Fibroblast of lung (primary cell): ENCODE results near the gene MED17. TPM values are rescaled to one million over a fixed set of nuclear protein-coding genes. Genes with fewer than 3 reads are reported as not detected.
A peak's percentile ranks its signal among the peaks of the same experiment; 100 is the strongest.

Source experiments
- DNase-seq, 2 donors: peaks; one replicate each; pipeline versions ENCODE4 v3.0.0 to v3.0.0-alpha.2; 2010; ENCODE audit warnings: low read depth in 2 of 2
- H2AFZ ChIP-seq: 2 replicates; pipeline ENCODE4 v1.5.1; 2012; ENCODE audit warnings: low read length, control low read depth, inconsistent platforms
- H3K27ac ChIP-seq: 2 replicates; pipeline ENCODE4 v1.5.1; 2011; ENCODE audit warnings: low read length, control low read depth; ENCODE audit not compliant: insufficient read depth
- H3K27me3 ChIP-seq: 2 replicates; pipeline ENCODE4 v1.5.1; 2011; ENCODE audit warnings: mild to moderate bottlenecking, low read length; ENCODE audit not compliant: control insufficient read depth, insufficient read depth
- H3K36me3 ChIP-seq: 2 replicates; pipeline ENCODE4 v1.5.1; 2011; ENCODE audit warnings: low read length; ENCODE audit not compliant: control insufficient read depth, insufficient read depth
- H3K4me1 ChIP-seq: 2 replicates; pipeline ENCODE4 v1.5.1; 2011; ENCODE audit warnings: low read length; ENCODE audit not compliant: control insufficient read depth, insufficient read depth; ENCODE audit errors: extremely low read depth
- H3K4me2 ChIP-seq: 2 replicates; pipeline ENCODE4 v1.5.1; 2011; ENCODE audit warnings: low read length, control low read depth; ENCODE audit not compliant: insufficient read depth; ENCODE audit errors: extremely low read depth
- H3K4me3 ChIP-seq, 4 experiments: fragments of 200-600 bp in 1 of 4; sonication (generic) in 1 of 4; replicated peaks in 1 of 4; 2 replicates each; pipeline ENCODE4 v1.5.1; 2011 to 2016; ENCODE audit warnings: low read length in 4 of 4, low read depth in 3 of 4, mild to moderate bottlenecking in 3 of 4, control low read depth in 2 of 4, inconsistent platforms in 1 of 4, mixed read lengths in 1 of 4; ENCODE audit not compliant: insufficient read depth in 1 of 4; ENCODE audit errors: control extremely low read depth in 1 of 4
- H3K79me2 ChIP-seq: 2 replicates; pipeline ENCODE4 v1.5.1; 2012; ENCODE audit warnings: mild to moderate bottlenecking, low read length, inconsistent platforms; ENCODE audit not compliant: control insufficient read depth, insufficient read depth
- H3K9ac ChIP-seq: 2 replicates; pipeline ENCODE4 v1.5.1; 2011; ENCODE audit warnings: mild to moderate bottlenecking, low read length, control low read depth; ENCODE audit not compliant: insufficient read depth
- H3K9me3 ChIP-seq: 2 replicates; pipeline ENCODE4 v1.5.1; 2012; ENCODE audit warnings: low read depth, low read length; ENCODE audit not compliant: control insufficient read depth, insufficient read depth
- H4K20me1 ChIP-seq: 2 replicates; pipeline ENCODE4 v1.5.1; 2011; ENCODE audit warnings: low read length; ENCODE audit not compliant: control insufficient read depth, insufficient read depth; ENCODE audit errors: extremely low read depth
- EZH2 ChIP-seq: IDR thresholded peaks from 2 replicates; pipeline ENCODE4 v1.5.1; 2012; ENCODE audit warnings: low read length, control low read depth, mild to moderate bottlenecking; ENCODE audit errors: missing control alignments
- polyA plus RNA-seq, 2 donors: library from polyadenylated mRNA; depleted of rRNA in 1 of 2; stranded (reverse) in 1 of 2; unstranded in 1 of 2; fragments of >200 nt; gene quantifications; 2 replicates each; pipeline ENCODE4 v1.2.1, GENCODE V29; 2011 to 2012; ENCODE audit warnings: missing spikeins in 1 of 2
- total RNA-seq: library from RNA; depleted of rRNA; stranded (reverse); fragments of >200 nt; gene quantifications from 2 replicates; pipeline ENCODE4 v1.2.1, GENCODE V29; 2014
- TF ChIP-seq, protein P1 (sequence below), 2 donors: IDR thresholded peaks in 1 of 2; conservative IDR thresholded peaks in 1 of 2; 1 replicate in 1 of 2; 2 replicates in 1 of 2; pipeline ENCODE4 v1.5.1; 2011 to 2012; ENCODE audit warnings: low read length in 2 of 2, control low read depth in 1 of 2, inconsistent platforms in 1 of 2, low read depth in 1 of 2, mild to moderate bottlenecking in 1 of 2

MED17 gene
- total and polyA plus RNA-seq, 2 donors (not counting 1 experiment from before 2014, with no cell fraction given) = 24.1 to 25.6 TPM

DNA sequence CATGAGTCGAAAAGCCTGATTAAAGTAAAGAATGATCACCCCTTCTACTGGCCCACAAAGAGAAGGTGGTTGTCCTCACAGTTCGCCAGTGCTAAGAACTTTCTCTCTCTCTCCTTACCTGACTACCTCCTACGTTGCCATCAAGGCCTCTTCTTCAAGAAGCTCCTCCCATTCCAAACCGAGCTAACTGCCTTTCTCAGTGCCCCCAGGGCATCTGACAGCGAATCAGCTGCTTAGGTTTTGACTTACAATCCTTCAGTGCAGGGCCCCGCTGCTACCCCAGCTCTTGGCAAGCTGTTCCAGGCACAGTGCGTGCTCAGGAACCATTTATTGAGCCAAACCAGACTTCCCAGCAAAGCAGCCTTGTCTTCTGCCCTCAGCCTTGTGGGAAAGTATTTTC lies 60.5 kb downstream of the MED17 start:
- H3K4me2 ChIP-seq = no peak overlapping the region
- no peak overlapping the region for H3K9ac ChIP-seq
- H3K9me3 ChIP-seq = no peaks in the 10 kb centered on the region
- no peak overlapping the region for H2AFZ ChIP-seq
- H3K36me3 ChIP-seq = no peaks in the 10 kb centered on the region
- no peak overlapping the region for H3K27ac ChIP-seq
- no peak overlapping the region for H3K4me3 ChIP-seq
- H3K79me2 ChIP-seq = no peaks in the 10 kb centered on the region
- peaks cover 2% of the 10 kb centered on the region for H3K4me1 ChIP-seq
- no peaks in the 10 kb centered on the region for H4K20me1 ChIP-seq
- TF ChIP-seq, protein P1, sequence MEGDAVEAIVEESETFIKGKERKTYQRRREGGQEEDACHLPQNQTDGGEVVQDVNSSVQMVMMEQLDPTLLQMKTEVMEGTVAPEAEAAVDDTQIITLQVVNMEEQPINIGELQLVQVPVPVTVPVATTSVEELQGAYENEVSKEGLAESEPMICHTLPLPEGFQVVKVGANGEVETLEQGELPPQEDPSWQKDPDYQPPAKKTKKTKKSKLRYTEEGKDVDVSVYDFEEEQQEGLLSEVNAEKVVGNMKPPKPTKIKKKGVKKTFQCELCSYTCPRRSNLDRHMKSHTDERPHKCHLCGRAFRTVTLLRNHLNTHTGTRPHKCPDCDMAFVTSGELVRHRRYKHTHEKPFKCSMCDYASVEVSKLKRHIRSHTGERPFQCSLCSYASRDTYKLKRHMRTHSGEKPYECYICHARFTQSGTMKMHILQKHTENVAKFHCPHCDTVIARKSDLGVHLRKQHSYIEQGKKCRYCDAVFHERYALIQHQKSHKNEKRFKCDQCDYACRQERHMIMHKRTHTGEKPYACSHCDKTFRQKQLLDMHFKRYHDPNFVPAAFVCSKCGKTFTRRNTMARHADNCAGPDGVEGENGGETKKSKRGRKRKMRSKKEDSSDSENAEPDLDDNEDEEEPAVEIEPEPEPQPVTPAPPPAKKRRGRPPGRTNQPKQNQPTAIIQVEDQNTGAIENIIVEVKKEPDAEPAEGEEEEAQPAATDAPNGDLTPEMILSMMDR (conservative IDR thresholded peaks at IDR 0.05 in 1 of 2, IDR thresholded peaks at IDR 0.05 in 1 of 2; ENCODE audit: low read depth in 1 of 2, low read length in 2 of 2) = no peak
- TF ChIP-seq EZH2 = no peak
- no peaks in the 10 kb centered on the region for H3K27me3 ChIP-seq
- DNase-seq = no peak

DNA sequence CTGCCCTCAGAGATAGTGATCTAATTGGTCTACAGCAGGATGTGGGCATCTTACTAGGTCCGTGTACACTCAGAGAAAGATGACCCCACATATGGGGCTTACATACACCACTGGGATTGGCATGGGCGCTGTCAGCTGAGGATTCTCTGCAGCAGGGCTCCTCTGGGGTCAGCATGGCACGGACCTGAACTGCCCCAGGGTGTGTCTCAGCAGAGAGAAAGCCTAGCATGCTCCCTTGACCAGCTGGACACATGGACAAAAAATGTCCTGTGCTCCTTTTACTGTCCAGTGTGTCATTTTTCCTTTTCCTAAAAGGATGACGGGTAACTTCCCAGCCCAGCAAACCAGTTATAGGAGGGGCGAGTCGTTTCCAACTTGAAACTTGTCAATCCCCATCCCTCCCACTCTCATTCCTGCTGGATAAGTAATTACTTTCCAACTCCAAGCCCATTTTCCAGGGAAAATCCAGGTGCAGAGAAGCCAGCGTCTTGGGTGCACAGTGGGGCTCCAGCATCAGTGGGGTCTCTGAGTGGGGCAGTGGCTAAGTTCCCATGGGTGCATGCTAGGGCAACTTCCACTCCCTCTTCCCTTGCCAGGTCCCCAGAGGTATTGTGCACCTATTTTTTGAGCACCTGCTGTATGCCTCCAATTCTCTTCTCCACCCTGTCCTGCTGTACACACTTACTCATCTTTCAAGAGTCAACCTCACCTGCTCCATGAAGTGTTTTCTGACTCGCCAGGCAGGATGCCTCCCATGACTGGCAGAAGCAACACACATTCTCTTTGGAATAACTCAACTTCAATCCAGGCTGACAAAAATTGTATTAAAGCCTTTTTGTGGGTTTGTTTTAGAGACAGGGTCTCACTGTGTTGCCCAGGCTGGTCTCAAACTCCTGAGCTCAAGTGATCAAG lies 61.4 kb downstream of the MED17 start:
- Histone ChIP-seq H3K4me1 (peaks cover 2% of the 10 kb centered on the region), H2AFZ (no peak overlapping the region), H3K79me2 (no peaks in the 10 kb centered on the region), H3K9ac (no peak overlapping the region), H3K4me3 (no peak overlapping the region), H3K27ac (no peak overlapping the region), H3K36me3 (no peaks in the 10 kb centered on the region), H3K4me2 (no peak overlapping the region), H3K27me3 (no peaks in the 10 kb centered on the region), H3K9me3 (no peaks in the 10 kb centered on the region), H4K20me1 (no peaks in the 10 kb centered on the region)
- TF ChIP-seq, protein P1 (conservative IDR thresholded peaks at IDR 0.05 in 1 of 2, IDR thresholded peaks at IDR 0.05 in 1 of 2; ENCODE audit: low read depth in 1 of 2, low read length in 2 of 2) = no peak
- no peak for TF ChIP-seq EZH2
- DNase-seq = peak in 1 of 2 donors; percentile 31

- no peak overlapping the region for H3K4me2 ChIP-seq
- no peak overlapping the region for H2AFZ ChIP-seq
- H3K9me3 ChIP-seq = no peaks in the 10 kb centered on the region
- peak; percentile 9 to 69 for DNase-seq
- no peak overlapping the region for H3K9ac ChIP-seq
- no peaks in the 10 kb centered on the region for H4K20me1 ChIP-seq
- TF ChIP-seq, protein P1 (conservative IDR thresholded peaks at IDR 0.05 in 1 of 2, IDR thresholded peaks at IDR 0.05 in 1 of 2; ENCODE audit: low read depth in 1 of 2, low read length in 2 of 2) = no peak
- no peak for TF ChIP-seq EZH2
- peaks cover 2% of the 10 kb centered on the region for H3K4me1 ChIP-seq
- H3K36me3 ChIP-seq = no peaks in the 10 kb centered on the region
- no peaks in the 10 kb centered on the region for H3K27me3 ChIP-seq
- no peak overlapping the region for H3K4me3 ChIP-seq
- no peak overlapping the region for H3K27ac ChIP-seq
- H3K79me2 ChIP-seq = no peaks in the 10 kb centered on the region
Observed at GRCh38 chr11:93846411-93846810, 62.3 kb downstream of the MED17 start.
